Skeletal muscle tissue (tissue), 4 donors: ENCODE measurements around the gene CARM1. TPM values are rescaled to one million over a fixed set of nuclear protein-coding genes. Genes with fewer than 3 reads are reported as not detected.
A peak's percentile ranks its signal among the peaks of the same experiment; 100 is the strongest.

Experiments
- H3K27ac ChIP-seq: one replicate; pipeline ENCODE4 v1.7.0; 2013; ENCODE audit warnings: mild to moderate bottlenecking, low read depth, low read length, inconsistent platforms
- H3K27me3 ChIP-seq, 3 donors: one replicate each; pipeline ENCODE4 v1.7.0; 2013; ENCODE audit warnings: low read length in 3 of 3; ENCODE audit not compliant: control insufficient read depth in 3 of 3, insufficient read depth in 3 of 3
- H3K36me3 ChIP-seq, 3 donors: one replicate each; pipeline ENCODE4 v1.7.0; 2013; ENCODE audit warnings: low read length in 3 of 3; ENCODE audit not compliant: control insufficient read depth in 3 of 3, insufficient read depth in 3 of 3
- H3K4me1 ChIP-seq, 3 donors: one replicate each; pipeline ENCODE4 v1.7.0; 2013; ENCODE audit warnings: low read length in 3 of 3, mild to moderate bottlenecking in 3 of 3; ENCODE audit not compliant: control insufficient read depth in 3 of 3, insufficient read depth in 3 of 3
- H3K4me3 ChIP-seq, 3 donors: one replicate each; pipeline ENCODE4 v1.7.0; 2013; ENCODE audit warnings: low read length in 3 of 3
- H3K9ac ChIP-seq, 3 donors: one replicate each; pipeline ENCODE4 v1.7.0; 2013; ENCODE audit warnings: low read length in 3 of 3, mild to moderate bottlenecking in 3 of 3, moderate library complexity in 2 of 3, low read depth in 1 of 3
- H3K9me3 ChIP-seq, 3 donors: one replicate each; pipeline ENCODE4 v1.7.0; 2013; ENCODE audit warnings: low read length in 3 of 3; ENCODE audit not compliant: control insufficient read depth in 3 of 3
- total RNA-seq: library from RNA; depleted of rRNA; stranded (reverse); fragments of >200 nt; gene quantifications from one replicate; pipeline ENCODE4 v1.2.3, GENCODE V29; 2014
- donor health status: Osteomylitis.

The CARM1 gene
- total RNA-seq = 19.8 TPM

DNA sequence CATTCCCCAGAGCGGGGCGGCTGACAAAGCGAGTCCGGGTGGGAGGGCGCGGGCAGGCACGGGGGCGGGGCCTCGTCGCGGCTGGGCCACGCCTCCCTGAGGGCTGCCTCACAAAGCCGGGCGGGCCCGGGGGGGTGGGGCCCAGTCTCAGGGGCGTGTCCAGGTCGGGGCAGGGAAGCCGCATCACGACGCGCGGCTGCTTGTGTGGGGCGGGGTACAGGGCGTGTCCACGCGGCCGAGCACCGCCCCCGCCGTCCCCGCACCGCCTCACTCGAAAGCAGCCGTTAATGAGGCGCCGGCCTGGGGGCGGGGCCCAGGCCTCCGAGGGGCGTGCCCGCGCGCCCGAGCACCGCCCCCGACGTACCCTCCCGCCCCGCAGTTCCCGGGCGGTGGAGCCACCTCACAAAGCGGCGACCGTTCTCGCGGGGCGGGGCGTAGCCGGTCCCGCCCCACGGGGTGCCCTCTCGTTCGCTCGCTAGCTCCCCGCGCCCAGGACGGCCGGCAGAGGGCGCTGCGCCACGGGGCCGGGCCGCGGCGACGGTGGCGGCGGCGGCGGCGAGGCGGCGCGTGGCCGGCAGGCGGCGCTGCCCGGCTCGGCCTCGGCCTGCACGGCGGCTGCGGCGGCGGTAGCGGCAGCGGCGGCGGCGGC is at the start of gene CARM1:
Gene CARM1, plus strand, starts transcription at position 599 of the 649 bp plus-strand sequence. CDS start 150 bp downstream, outside the sequence.
- no peaks in the 10 kb centered on the region for H3K9me3 ChIP-seq
- peaks cover 9 to 26% (median 21%) of the 10 kb centered on the region in 3 donors for H3K4me1 ChIP-seq
- H3K36me3 ChIP-seq = no peaks in the 10 kb centered on the region
- no peaks in the 10 kb centered on the region for H3K27me3 ChIP-seq
- H3K9ac ChIP-seq = peak within 1 kb of the TSS; percentile 82 to 92 (median 90)
- H3K27ac ChIP-seq = peak within 1 kb of the TSS; percentile 90
- peak within 1 kb of the TSS; percentile 79 to 86 (median 85) for H3K4me3 ChIP-seq

DNA sequence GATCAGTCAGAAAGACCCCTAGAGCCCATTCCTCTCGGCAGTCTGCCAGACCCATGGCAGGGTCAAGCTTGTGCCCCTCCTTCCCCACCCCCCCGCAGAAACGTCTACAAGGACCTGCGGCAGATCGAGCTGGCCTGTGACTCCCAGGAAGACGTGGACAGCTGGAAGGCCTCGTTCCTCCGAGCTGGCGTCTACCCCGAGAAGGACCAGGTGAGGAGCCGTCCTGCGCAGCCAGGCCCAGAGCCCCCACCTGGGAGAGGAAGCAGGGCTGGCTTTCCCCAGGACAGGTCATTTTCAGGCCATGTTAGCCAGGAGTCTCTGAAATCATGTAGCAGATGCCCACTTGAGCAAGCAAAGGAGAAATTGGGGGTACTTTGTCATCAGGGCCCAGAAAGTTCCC is 47.7 kb upstream of the CARM1 start:
- no peak overlapping the region for H3K27ac ChIP-seq
- no peak overlapping the region for H3K9ac ChIP-seq
- peaks cover 45 to 55% (median 55%) of the 10 kb centered on the region in 3 donors for H3K36me3 ChIP-seq
- H3K4me3 ChIP-seq = no peak overlapping the region
- H3K27me3 ChIP-seq = no peaks in the 10 kb centered on the region
- peaks cover 5 to 9% (median 8%) of the 10 kb centered on the region in 3 donors for H3K4me1 ChIP-seq
- H3K9me3 ChIP-seq = no peaks in the 10 kb centered on the region

DNA sequence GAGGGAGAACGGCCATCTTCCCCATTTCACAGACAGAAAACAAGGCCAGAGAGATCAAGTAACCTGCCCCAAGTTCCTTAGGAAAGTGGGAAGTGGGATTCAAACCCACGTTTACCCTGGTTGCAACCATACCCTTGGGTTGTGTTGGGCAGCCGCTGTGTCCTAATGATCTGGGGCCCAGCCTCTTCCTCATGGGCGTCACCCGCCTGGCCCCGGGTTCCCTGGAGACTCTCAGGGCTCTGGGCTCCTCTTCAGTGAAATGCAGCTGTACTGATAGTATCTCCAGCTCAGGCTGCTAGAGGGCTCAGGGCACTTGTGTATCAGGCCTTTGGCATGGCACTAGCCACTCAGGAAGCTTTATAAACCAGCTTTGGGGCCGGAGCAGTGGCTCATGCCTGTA is 45.1 kb upstream of the CARM1 start:
- Histone ChIP-seq H3K4me3 (no peak overlapping the region), H3K36me3 (peaks cover 40 to 42% (median 40%) of the 10 kb centered on the region in 3 donors), H3K9ac (no peak overlapping the region)

DNA sequence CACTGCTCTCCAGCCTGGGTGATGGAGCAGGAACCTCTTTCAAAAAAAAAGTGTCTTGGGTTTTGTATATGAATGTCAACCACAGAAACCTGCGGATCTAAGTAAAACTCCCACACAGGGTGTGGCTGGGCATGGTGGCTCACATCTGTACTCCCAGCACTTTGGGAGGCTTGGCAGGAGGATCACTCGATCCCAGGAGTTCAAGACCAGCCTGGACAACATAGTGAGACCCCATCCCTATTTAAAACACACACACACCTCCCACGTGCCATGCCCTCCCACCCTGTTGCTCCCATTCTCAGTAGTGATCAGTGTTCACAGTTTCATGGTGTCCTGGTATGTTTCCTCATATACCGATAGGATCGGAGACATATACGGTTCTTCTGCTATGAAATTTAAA is 44.5 kb upstream of the CARM1 start:
- Histone ChIP-seq H3K9ac (no peak overlapping the region), H3K4me3 (no peak overlapping the region), H3K27ac (no peak overlapping the region), H3K36me3 (peaks cover 35 to 39% (median 38%) of the 10 kb centered on the region in 3 donors), H3K9me3 (no peaks in the 10 kb centered on the region), H3K27me3 (no peaks in the 10 kb centered on the region), H3K4me1 (no peaks in the 10 kb centered on the region)

More for the DNA sequence above, 45.1 kb upstream of the CARM1 start:
- Histone ChIP-seq H3K9me3 (no peaks in the 10 kb centered on the region), H3K4me1 (peaks cover 0 to under 1% (median 0%) of the 10 kb centered on the region in 3 donors), H3K27ac (no peak overlapping the region), H3K27me3 (no peaks in the 10 kb centered on the region)

DNA sequence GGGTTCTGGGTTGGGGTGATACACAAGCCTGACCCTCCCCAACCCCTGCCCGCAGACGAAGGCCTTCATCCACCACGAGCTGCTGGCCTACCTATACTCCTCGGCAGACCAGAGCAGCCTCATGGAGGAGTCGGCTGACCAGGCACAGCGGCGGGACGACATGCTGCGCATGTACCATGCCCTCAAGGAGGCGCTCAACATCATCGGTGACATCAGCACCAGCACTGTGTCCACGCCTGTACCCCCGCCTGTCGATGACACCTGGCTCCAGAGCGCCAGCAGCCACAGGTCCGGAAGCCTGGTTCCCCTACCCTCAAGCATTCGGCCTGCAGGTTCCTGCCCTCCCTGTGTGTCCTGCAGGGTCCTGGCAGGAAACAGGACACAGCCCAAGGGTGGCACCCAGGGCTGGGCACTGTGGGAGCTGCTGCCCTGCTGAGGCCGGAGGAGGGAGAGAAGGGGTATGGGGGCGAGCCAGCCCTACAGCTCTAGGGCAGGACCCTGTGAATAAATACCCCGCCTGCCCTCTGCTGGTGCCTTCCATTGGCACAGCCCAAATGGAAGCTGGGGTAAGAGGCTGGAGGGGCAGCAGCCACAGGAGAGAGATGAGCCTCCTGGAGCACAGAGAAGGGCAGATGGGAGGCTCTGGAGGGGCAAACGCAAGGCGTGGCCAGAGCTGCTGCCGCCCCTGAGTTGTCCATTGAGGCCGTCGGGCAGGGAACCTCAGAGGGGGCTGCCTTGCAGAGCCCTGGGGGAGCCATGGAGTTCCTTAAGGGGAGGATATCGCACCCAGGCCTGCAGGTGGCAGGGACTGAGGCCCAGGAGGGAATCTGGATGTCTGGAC is 42.2 kb upstream of the CARM1 start:
- H3K9me3 ChIP-seq = no peaks in the 10 kb centered on the region
- no peak overlapping the region for H3K27ac ChIP-seq
- no peak overlapping the region for H3K9ac ChIP-seq
- no peaks in the 10 kb centered on the region for H3K4me1 ChIP-seq
- no peaks in the 10 kb centered on the region for H3K27me3 ChIP-seq
- no peak overlapping the region for H3K4me3 ChIP-seq
- peaks cover 42 to 51% (median 45%) of the 10 kb centered on the region in 3 donors for H3K36me3 ChIP-seq

DNA sequence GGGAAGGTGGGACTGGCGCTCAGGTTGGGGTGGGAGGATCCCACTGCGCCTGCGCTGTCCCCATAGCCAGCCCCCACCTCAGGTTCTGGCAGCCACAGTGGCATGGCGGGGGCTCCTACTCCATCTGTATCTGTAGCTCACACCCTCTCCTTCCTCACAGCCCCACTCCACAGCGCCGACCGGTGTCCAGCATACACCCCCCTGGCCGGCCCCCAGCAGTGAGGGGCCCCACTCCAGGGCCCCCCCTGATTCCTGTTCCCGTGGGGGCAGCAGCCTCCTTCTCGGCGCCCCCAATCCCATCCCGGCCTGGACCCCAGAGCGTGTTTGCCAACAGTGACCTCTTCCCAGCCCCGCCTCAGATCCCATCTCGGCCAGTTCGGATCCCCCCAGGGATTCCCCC is 41.4 kb upstream of the CARM1 start:
- H3K4me3 ChIP-seq = no peak overlapping the region
- no peak overlapping the region for H3K27ac ChIP-seq
- H3K9me3 ChIP-seq = no peaks in the 10 kb centered on the region
- H3K4me1 ChIP-seq = peaks cover 0 to 3% (median 3%) of the 10 kb centered on the region in 3 donors
- H3K27me3 ChIP-seq = no peaks in the 10 kb centered on the region
- no peak overlapping the region for H3K9ac ChIP-seq
- peaks cover 37 to 48% (median 38%) of the 10 kb centered on the region in 3 donors for H3K36me3 ChIP-seq

DNA sequence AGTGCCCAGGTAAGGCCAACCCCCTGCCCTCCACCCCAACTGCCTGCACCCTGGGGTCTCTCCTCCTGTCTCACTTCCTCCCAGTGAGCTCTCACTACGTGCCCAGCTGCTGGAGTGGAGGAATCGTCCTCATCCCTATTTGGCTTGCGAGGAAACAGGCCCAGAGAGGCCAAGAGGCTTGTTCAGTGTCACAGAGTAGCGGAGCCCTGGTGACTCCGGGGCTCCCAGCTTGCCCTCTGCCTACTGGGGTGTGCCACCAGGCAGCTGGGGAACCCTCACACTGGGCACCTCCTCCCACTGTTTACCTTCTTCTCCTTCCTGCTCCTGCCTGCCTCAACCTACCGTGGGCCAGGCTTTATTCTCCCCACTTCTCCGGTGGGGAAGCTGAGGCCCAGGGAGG is 41.0 kb upstream of the CARM1 start:
- Histone ChIP-seq H3K4me1 (peaks cover 4 to 7% (median 7%) of the 10 kb centered on the region in 3 donors), H3K9ac (no peak overlapping the region), H3K27ac (no peak overlapping the region), H3K9me3 (no peaks in the 10 kb centered on the region), H3K36me3 (peaks cover 35 to 47% (median 41%) of the 10 kb centered on the region in 3 donors), H3K4me3 (no peak overlapping the region), H3K27me3 (no peaks in the 10 kb centered on the region)

DNA sequence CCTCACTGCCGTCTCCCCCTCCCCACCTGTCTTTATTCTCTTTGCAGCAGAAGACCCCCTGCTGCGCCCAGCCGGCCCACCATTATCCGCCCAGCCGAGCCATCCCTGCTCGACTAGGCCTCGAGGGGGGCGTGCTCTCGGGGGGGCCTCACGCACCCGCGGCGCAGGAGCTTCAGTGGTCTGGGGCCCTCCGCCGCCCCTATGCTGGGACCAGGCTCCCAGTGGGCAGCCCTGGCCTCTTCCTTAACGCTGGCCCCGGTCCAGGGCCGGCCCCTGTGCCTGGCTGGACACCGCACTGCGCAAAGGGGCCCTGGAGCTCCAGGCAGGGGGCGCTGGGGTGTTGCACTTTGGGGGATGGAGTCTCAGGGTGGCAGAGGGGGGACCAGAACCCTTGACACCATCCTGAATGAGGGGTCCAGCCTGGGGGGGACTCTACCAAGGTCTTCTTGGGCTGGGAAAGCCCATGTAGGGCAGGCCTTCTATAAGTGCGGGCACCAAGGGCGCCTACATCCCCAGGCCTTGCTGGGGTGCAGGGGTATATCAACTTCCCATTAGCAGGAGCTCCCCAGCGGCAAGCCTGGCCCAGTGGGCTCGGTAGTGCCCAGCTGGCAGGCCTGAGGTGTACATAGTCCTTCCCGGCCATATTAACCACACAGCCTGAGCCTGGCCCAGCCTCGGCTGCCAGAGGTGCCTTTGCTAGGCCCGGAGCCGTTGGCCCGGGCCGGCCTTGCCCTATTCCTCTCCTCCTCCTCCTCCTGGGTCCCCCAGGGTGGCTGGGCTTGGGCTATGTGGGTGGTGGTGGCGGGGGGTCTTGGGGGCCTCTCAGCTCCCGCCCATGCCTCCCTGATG is 40.2 kb upstream of the CARM1 start:
- no peak overlapping the region for H3K4me3 ChIP-seq
- H3K9me3 ChIP-seq = no peaks in the 10 kb centered on the region
- peaks cover 27 to 42% (median 37%) of the 10 kb centered on the region in 3 donors for H3K36me3 ChIP-seq
- no peak overlapping the region for H3K27ac ChIP-seq
- no peak overlapping the region for H3K9ac ChIP-seq
- peaks cover 6 to 8% (median 8%) of the 10 kb centered on the region in 3 donors for H3K4me1 ChIP-seq
- no peaks in the 10 kb centered on the region for H3K27me3 ChIP-seq

DNA sequence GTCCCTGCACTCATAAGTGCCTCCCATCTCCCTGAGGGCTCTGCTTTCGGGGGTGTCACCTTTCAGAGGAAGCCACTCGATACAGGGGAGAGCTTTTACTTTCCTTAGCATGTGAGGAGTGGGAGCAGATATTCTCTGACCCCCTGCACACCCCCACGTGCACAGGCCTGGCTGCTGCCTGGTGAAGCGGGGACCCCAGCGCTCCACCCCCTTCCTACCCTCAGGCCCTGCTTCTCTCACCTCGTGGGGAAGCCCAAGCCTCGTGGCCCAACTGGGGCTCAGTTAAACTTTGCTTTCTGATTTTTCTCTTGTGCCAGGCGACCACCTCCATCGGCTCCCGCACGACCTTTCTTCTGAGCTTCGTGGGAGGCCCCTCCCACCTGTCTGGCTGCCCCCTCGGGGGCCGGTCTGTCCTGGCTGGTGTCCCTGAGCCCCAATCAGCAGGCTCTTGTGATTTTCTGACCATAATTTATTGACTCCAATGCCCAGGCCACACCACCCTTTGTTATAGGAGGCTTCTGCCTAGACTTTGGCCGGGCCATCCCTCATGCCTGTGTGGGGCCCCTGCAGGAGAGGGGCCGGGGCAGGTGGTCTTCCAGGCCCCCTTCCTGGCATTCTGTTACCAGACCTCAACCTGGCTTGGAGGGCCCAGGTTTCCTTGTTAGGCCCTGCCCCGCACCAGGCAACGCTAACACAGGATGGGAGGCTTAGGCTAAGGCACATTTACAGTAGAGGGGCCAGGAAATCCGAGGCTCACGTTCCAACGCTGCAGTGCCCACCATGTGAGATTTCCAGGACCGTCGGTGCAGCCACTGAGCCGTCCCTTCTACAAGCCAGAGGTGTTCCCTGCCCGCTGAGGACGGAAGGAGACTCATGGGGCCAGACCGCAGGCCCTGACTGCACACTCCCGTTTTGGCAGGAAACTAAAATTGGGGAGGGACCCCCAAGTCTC is 39.1 kb upstream of the CARM1 start:
- peaks cover 17 to 33% (median 30%) of the 10 kb centered on the region in 3 donors for H3K36me3 ChIP-seq

More for the DNA sequence above, 39.1 kb upstream of the CARM1 start:
- no peak overlapping the region for H3K4me3 ChIP-seq
- no peaks in the 10 kb centered on the region for H3K27me3 ChIP-seq
- peaks cover 0 to 7% (median 6%) of the 10 kb centered on the region in 3 donors for H3K9me3 ChIP-seq
- H3K4me1 ChIP-seq = peaks cover 14 to 16% (median 14%) of the 10 kb centered on the region in 3 donors
- H3K27ac ChIP-seq = no peak overlapping the region
- H3K9ac ChIP-seq = no peak overlapping the region
